GM19328 (cell line): ENCODE results near the gene SLIT3.
"Not testable (repeated sequence)": the region's sequence is repeated elsewhere in the genome, so short reads cannot be mapped to it uniquely, and the experiment has no call there.

Source experiments
- ATAC-seq: cut with Tn5 transposase; IDR thresholded peaks from one replicate; pipeline ENCODE4 v1.9.1; 2021; ENCODE audit warnings: mild to moderate bottlenecking, moderate library complexity; ENCODE audit not compliant: unreplicated experiment

SLIT3 gene

GRCh38 chr5:168756453-168757391 lies 544.2 kb downstream of the SLIT3 start:
- no peak for ATAC-seq

GRCh38 chr5:168755548-168756093 lies 545.3 kb downstream of the SLIT3 start:
- ATAC-seq = no peak

- ATAC-seq = no peak
Measured at GRCh38 chr5:168753691-168754254, 547.2 kb downstream of the SLIT3 start.

- no peak for ATAC-seq
Measured at GRCh38 chr5:168752416-168753190, 548.3 kb downstream of the SLIT3 start.

- ATAC-seq = no peak
Measured at GRCh38 chr5:168752012-168752411, 548.9 kb downstream of the SLIT3 start.

- no peak for ATAC-seq
Measured at GRCh38 chr5:168750926-168751325, 550.0 kb downstream of the SLIT3 start.

GRCh38 chr5:168749391-168750100 lies 551.4 kb downstream of the SLIT3 start:
- ATAC-seq = no peak

- no peak for ATAC-seq
Measured at GRCh38 chr5:168747987-168748777, 552.8 kb downstream of the SLIT3 start.

GRCh38 chr5:168746893-168747640 lies 553.9 kb downstream of the SLIT3 start:
- ATAC-seq = no peak

GRCh38 chr5:168746126-168746892 lies 554.6 kb downstream of the SLIT3 start:
- ATAC-seq = not testable (repeated sequence)

- no peak for ATAC-seq
Measured at GRCh38 chr5:168743617-168744016, 557.3 kb downstream of the SLIT3 start.

GRCh38 chr5:168742311-168742710 lies 558.6 kb downstream of the SLIT3 start:
- not testable (repeated sequence) for ATAC-seq

- no peak for ATAC-seq
Measured at GRCh38 chr5:168740811-168741213, 560.1 kb downstream of the SLIT3 start.

GRCh38 chr5:168740092-168740800 lies 560.7 kb downstream of the SLIT3 start:
- ATAC-seq = no peak

GRCh38 chr5:168737066-168737465 lies 563.9 kb downstream of the SLIT3 start:
- no peak for ATAC-seq

- ATAC-seq = no peak
Measured at GRCh38 chr5:168736281-168736831, 564.6 kb downstream of the SLIT3 start.

- ATAC-seq = peak; percentile 75
Measured at GRCh38 chr5:168734620-168735300, 566.2 kb downstream of the SLIT3 start.
